ENCODE measurements around the gene ASB16.

Gene ASB16

GRCh38 chr17:44152875-44153274, 17.6 kb upstream of the ASB16 start:
- no peak overlapping the region for H3K4me3 ChIP-seq (ENCODE audit: low read depth, low read length)
- DNase-seq (ENCODE audit: low read depth) = no peak
- no peak for TF ChIP-seq CTCF (IDR thresholded peaks at IDR 0.05; ENCODE audit: insufficient read depth, low read depth, low read length, missing control alignments)

GRCh38 chr17:44155488-44155887, 15.0 kb upstream of the ASB16 start:
- no peak overlapping the region for H3K4me3 ChIP-seq (ENCODE audit: low read depth, low read length)
- no peak for DNase-seq (ENCODE audit: low read depth)
- TF ChIP-seq CTCF (IDR thresholded peaks at IDR 0.05; ENCODE audit: insufficient read depth, low read depth, low read length, missing control alignments) = no peak

GRCh38 chr17:44159519-44160210, 10.8 kb upstream of the ASB16 start:
- TF ChIP-seq CTCF (IDR thresholded peaks at IDR 0.05; ENCODE audit: insufficient read depth, low read depth, low read length, missing control alignments) = no peak
- no peak for DNase-seq (ENCODE audit: low read depth)
- no peak overlapping the region for H3K4me3 ChIP-seq (ENCODE audit: low read depth, low read length)

GRCh38 chr17:44164476-44164875, 6.0 kb upstream of the ASB16 start:
- no peak overlapping the region for H3K4me3 ChIP-seq (ENCODE audit: low read depth, low read length)
- no peak for TF ChIP-seq CTCF (IDR thresholded peaks at IDR 0.05; ENCODE audit: insufficient read depth, low read depth, low read length, missing control alignments)
- no peak for DNase-seq (ENCODE audit: low read depth)

GRCh38 chr17:44167181-44167861, 3.2 kb upstream of the ASB16 start:
- TF ChIP-seq CTCF (IDR thresholded peaks at IDR 0.05; ENCODE audit: insufficient read depth, low read depth, low read length, missing control alignments) = no peak
- no peak for DNase-seq (ENCODE audit: low read depth)
- no peak overlapping the region for H3K4me3 ChIP-seq (ENCODE audit: low read depth, low read length)

GRCh38 chr17:44170135-44170498, 387 bp upstream of the ASB16 start:
- H3K4me3 ChIP-seq (ENCODE audit: low read depth, low read length) = no peak overlapping the region
- DNase-seq (ENCODE audit: low read depth) = no peak
- no peak for TF ChIP-seq CTCF (IDR thresholded peaks at IDR 0.05; ENCODE audit: insufficient read depth, low read depth, low read length, missing control alignments)
